22Rv1 (cell line): ENCODE results near the gene ZACN.

Experiments used
- H3K27ac ChIP-seq: fragments of 450-650 bp; 2 replicates; pipeline ENCODE4 v1.5.1; 2017
- ZFX ChIP-seq: fragments of 450-650 bp; IDR thresholded peaks from 2 replicates; pipeline ENCODE4 v1.6.1; 2017; ENCODE audit warnings: antibody characterized with exemption, borderline replicate concordance
- TF ChIP-seq, protein P1 (sequence below): fragments of 450-650 bp; IDR thresholded peaks from 2 replicates; pipeline ENCODE4 v1.5.1; 2017; ENCODE audit warnings: mild to moderate bottlenecking

Gene ZACN

DNA sequence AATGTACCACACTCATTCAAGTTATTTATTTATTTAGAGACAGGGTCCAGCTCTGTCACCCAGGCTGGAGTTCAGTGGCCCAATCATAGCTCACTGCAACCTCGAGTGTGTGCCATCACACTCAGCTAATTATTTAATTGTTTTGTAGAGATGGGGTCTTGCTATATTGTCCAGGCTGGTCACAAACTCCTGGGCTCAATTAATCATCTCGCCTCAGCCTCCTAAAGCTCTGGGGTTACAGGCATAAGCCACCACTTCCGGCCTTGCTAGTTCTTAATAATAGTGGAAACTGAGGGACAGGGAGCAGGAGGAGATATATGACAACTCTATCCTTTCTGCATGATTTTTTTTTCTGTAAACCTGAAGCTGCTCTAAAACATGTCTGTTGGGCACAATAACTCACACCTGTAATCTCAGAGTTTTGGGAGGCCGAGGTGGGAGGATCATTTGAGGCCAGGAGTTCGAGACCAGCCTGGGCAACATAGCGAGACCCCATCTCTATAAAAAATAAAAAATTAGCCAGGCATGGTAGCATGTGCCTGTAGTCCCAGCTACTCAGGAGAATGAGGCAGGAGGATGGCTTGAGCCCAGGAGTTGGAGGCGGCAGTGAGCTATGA is 36.3 kb downstream of the ZACN start:
- TF ChIP-seq, protein P1, sequence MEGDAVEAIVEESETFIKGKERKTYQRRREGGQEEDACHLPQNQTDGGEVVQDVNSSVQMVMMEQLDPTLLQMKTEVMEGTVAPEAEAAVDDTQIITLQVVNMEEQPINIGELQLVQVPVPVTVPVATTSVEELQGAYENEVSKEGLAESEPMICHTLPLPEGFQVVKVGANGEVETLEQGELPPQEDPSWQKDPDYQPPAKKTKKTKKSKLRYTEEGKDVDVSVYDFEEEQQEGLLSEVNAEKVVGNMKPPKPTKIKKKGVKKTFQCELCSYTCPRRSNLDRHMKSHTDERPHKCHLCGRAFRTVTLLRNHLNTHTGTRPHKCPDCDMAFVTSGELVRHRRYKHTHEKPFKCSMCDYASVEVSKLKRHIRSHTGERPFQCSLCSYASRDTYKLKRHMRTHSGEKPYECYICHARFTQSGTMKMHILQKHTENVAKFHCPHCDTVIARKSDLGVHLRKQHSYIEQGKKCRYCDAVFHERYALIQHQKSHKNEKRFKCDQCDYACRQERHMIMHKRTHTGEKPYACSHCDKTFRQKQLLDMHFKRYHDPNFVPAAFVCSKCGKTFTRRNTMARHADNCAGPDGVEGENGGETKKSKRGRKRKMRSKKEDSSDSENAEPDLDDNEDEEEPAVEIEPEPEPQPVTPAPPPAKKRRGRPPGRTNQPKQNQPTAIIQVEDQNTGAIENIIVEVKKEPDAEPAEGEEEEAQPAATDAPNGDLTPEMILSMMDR, result no peak
- no peak for TF ChIP-seq ZFX
- no peak overlapping the region for H3K27ac ChIP-seq

DNA sequence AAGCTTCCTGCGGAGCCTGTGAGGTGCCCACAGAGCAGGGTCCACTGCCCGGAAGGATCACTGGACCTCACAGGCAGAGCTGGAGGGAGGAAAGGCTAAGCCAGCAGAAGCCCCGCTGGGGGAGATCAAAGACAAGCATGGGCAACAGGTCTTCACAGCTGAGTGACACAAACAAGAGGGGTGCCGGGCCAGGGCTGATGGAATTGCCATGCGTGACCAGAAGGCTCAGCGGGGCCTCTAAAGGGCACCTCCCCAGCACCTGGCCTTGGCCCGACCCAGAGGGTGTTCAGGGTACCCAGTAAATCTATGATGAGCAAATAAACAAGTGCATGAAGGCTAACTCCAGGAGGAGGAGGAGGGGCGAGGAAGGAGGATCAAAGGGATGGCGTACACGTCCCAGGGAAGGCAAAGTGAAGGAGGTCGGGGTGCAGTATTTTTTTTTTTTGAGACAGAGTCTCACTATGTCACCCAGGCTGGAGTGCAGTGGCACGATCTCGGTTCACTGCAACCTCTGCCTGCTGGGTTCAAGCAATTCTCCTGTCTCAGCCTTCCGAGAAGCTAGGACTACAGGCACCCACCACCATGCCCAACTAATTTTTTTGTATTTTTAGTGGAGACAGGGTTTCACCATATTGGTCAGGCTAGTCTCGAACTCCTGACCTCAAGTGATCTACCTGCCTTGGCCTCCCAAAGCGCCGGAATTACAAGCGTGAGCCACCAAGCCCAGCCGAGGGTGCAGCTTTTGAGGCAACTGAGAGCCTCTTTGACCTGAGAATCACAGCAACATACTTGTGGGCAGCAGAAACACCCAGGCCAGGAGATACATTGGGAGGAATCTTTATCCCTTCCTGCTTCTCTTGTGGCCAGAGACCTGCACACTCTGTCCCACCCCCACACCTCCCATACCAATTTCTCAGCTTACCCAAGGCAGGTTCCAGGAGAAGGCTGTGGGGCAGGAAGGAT is 40.7 kb downstream of the ZACN start:
- TF ChIP-seq, protein P1, result no peak
- TF ChIP-seq ZFX, result no peak
- H3K27ac ChIP-seq, result no peak overlapping the region

DNA sequence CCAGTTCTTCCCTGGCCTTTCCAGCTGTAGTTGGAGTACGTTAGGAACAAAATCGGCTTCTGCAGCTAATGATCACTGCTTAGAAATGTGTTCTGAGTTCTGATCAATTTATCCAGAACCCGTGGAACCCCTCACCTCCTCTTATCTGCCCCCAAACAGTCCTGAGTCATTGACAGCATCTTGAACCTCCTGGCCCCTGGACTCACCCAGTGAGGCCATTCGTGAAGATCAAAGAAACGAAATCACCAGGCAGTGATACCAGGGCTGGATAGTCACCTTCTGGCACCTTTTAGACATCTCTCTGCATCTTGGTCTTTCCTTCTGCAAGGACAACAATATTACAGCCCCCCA is 41.7 kb downstream of the ZACN start:
- H3K27ac ChIP-seq, result no peak overlapping the region
- TF ChIP-seq, protein P1, result no peak
- no peak for TF ChIP-seq ZFX

DNA sequence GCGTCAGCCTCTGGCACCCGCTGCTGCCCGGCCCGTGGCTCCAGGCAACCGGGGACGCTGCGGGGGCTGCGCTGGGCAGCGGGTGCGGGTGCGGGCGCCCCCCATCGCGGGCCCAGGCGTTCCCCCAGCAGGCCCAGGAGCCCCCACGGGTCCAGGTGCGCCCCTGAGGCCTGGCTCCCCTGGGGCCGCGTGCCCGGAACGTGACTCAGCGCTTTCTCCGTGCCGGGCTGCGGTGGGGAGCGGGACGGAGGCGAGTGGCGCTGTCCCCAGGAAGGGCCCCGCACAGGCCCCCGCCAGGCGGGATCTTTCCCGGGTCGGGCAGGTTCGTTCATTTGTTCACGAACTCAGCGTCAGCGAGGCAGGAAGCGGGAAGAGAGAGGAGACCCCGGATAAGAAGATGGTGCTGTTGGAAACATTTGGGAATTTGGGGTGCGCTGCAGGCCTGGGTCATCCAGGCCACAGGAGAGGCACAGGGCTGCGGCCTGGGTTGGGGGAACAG is 43.0 kb downstream of the ZACN start:
- H3K27ac ChIP-seq, result no peak overlapping the region
- no peak for TF ChIP-seq ZFX
- TF ChIP-seq, protein P1, result no peak

DNA sequence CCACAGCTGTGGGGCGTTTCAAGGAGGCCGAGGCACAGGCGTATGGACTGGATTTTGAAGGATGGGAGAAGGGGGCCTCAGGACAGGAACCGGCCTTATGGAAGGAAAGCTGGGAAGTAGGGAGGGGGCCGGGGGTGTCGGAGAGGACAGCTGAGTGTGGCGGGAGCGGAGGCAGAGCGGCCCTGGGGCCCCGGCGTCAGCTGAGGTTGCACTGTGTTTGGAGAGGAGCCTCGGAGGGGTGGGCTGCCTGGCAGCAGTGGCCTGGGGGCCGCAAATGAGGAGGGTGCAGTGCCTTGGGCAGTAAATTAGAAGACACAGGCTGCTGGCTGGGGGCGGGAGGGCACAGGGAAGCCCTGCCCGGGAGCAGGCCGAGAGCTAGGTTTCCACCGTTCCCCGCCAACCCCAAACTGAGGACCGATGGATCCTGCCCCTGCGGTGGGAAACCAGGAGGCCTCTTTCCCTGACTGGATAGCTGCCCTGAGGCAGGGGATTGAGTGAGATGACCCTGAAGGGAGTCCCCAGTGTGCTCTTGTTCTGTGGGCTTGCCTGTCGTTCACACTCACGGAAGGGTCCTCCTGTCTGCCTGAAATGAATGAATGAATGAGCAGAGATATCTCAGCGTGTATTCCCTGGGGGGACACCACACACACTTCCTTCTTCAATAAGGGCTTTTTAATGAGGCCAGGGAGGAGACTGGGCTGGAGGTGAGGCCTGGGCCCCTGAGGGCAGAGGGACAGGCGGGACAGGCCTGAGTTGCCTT is 43.6 kb downstream of the ZACN start:
- no peak for TF ChIP-seq ZFX
- TF ChIP-seq, protein P1, result no peak
- no peak overlapping the region for H3K27ac ChIP-seq

DNA sequence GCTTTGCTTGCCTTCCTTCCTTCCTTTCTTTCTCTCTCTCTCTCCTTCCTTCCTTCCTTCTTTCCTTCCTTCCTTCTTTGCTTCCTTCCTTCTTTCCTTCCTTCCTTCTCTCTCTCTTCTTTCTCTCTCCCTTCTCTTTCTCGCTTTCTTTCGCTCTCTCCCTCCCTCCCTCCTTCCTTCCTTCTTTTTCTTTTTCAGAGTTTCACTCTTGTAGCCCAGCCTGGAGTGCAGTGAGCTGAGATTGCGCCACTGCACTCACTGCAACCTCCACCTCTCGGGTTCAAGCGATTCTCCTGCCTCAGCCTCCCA is 44.2 kb downstream of the ZACN start:
- H3K27ac ChIP-seq, result no peak overlapping the region
- no peak for TF ChIP-seq ZFX
- TF ChIP-seq, protein P1, result no peak
